ENCODE results near the gene SLFN12. TPM values are rescaled to one million over a fixed set of nuclear protein-coding genes. Genes with fewer than 3 reads are reported as not detected.

The SLFN12 gene
- total and polyA plus RNA-seq, 7 experiments from 2014 or later = 2.2 to 14.9 (median 4.3) TPM

GRCh38 chr17:35448214-35448898 lies 16.1 kb upstream of the SLFN12 start, which contains the start of gene SLFN13:
Gene SLFN13 (minus strand): TSS chr17:35448766. CDS start chr17:35445680, 3,086 bp downstream.
- H3K4me1 Mint-ChIP-seq = peaks cover 0 to 33% (median 26%) of the 10 kb centered on the region in 7 donors
- H3K4me3 Mint-ChIP-seq = peak within 1 kb of the TSS; percentile 75 to 94 (median 87)
- peak; percentile 94 for ATAC-seq
- POLR2A ChIA-PET = interaction anchor here (0.5 to 2.5 kb wide), 19 partner anchors 9 to 329 kb away, joined by 3 to 28 read pairs (median 4); partner anchors contain the start of genes SLFN11, SLFN12L and SLFN5
- no peaks in the 10 kb centered on the region for H3K9me3 Mint-ChIP-seq
- no peaks in the 10 kb centered on the region for H3K9me3 ChIP-seq (ENCODE audit: control insufficient read depth in 2 of 3, low read length in 3 of 3)
- intact Hi-C loops (cut with micrococcal nuclease) = loop anchor here (1.0 to 5.0 kb wide), 10 partner anchors 12 to 206 kb away; partner anchors contain the start of genes SLFN11 (in 2 of the 2) and SLFN5 (in 1 of the 2)
- H3K27me3 ChIP-seq (ENCODE audit: control insufficient read depth in 2 of 2, insufficient read depth in 2 of 2, low read length in 2 of 2) = no peaks in the 10 kb centered on the region
- peak within 1 kb of the TSS; percentile 69 for H3K27ac ChIP-seq (ENCODE audit: low read depth, low read length)
- peaks cover 0 to 55% (median 17%) of the 10 kb centered on the region in 5 donors for H3K36me3 Mint-ChIP-seq
- DNase-seq = peak; percentile 59 to 89 (median 74)
- no peaks in the 10 kb centered on the region for H3K36me3 ChIP-seq (ENCODE audit: control insufficient read depth in 2 of 3, insufficient read depth in 3 of 3, low read length in 3 of 3)
- H3K4me3 ChIP-seq (ENCODE audit: low read length) = peak within 1 kb of the TSS; percentile 57
- peak within 1 kb of the TSS; percentile 76 to 94 (median 83) for H3K27ac Mint-ChIP-seq
- CTCF ChIA-PET = interaction anchor here (0.7 to 1.3 kb wide), 2 partner anchors 58 to 85 kb away, joined by 3 to 4 read pairs; no protein-coding TSS in a partner anchor
- H3K4me1 ChIP-seq (ENCODE audit: control insufficient read depth in 2 of 2, insufficient read depth in 2 of 2, low read length in 2 of 2) = peaks cover 7 to 14% of the 10 kb centered on the region in 2 donors
- no peaks in the 10 kb centered on the region for H3K27me3 Mint-ChIP-seq

DNA sequence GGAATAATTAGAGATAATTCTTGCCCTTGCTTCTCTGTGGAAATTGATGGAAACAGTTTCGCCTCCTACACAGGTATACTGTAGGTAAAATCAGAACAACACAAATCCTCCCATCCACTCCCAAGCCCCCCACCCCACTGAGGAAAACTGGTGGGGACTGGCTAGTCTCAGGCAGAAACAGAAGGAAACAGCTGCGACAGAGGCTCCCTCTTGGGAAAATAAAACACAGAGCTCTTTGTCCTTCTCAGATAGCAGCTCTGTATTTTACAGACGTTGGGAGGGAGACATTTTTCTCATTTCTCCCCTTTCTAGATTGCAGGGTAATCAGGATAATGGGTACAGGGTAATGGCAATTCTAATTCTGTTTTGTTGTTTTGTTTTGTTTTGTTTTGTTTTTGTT lies 15.2 kb upstream of the SLFN12 start:
- H3K4me1 Mint-ChIP-seq = peaks cover 0 to 35% (median 26%) of the 10 kb centered on the region in 7 donors
- DNase-seq (no peak), ATAC-seq (no peak)
- H3K4me1 ChIP-seq (ENCODE audit: control insufficient read depth in 2 of 2, insufficient read depth in 2 of 2, low read length in 2 of 2) = peaks cover 7 to 14% of the 10 kb centered on the region in 2 donors
- peak overlapping the region; percentile 51 to 85 (median 77) for H3K27ac Mint-ChIP-seq
- H3K36me3 ChIP-seq (ENCODE audit: control insufficient read depth in 2 of 3, insufficient read depth in 3 of 3, low read length in 3 of 3) = no peaks in the 10 kb centered on the region
- H3K27me3 Mint-ChIP-seq = no peaks in the 10 kb centered on the region
- CTCF ChIA-PET = interaction anchor here (1.3 kb wide), 1 partner anchor 86 kb away, joined by 4 read pairs; no protein-coding TSS in a partner anchor
- H3K9me3 Mint-ChIP-seq = no peaks in the 10 kb centered on the region
- intact Hi-C loops (cut with micrococcal nuclease) = loop anchor here in 1 of 2 donors (5.0 kb wide), 4 partner anchors 40 to 205 kb away; partner anchors contain the start of gene SLFN5
- H3K4me3 Mint-ChIP-seq = peak overlapping the region; percentile 60 to 94 (median 87)
- peak overlapping the region; percentile 57 for H3K4me3 ChIP-seq (ENCODE audit: low read length)
- POLR2A ChIA-PET = interaction anchor here (0.9 to 2.5 kb wide), 11 partner anchors 10 to 233 kb away, joined by 3 to 28 read pairs (median 6); partner anchors contain the start of gene SLFN11
- no peaks in the 10 kb centered on the region for H3K27me3 ChIP-seq (ENCODE audit: control insufficient read depth in 2 of 2, insufficient read depth in 2 of 2, low read length in 2 of 2)
- H3K36me3 Mint-ChIP-seq = peaks cover 0 to 49% (median 17%) of the 10 kb centered on the region in 5 donors
- H3K27ac ChIP-seq (ENCODE audit: low read depth, low read length) = peak overlapping the region; percentile 69
- no peaks in the 10 kb centered on the region for H3K9me3 ChIP-seq (ENCODE audit: control insufficient read depth in 2 of 3, low read length in 3 of 3)

GRCh38 chr17:35438433-35438832 lies 6.1 kb upstream of the SLFN12 start:
- Mint-ChIP-seq H3K27ac (no peak overlapping the region), H3K27me3 (no peaks in the 10 kb centered on the region), H3K4me3 (no peak overlapping the region), H3K4me1 (peaks cover 4 to 24% (median 7%) of the 10 kb centered on the region in 7 donors), H3K9me3 (no peaks in the 10 kb centered on the region), H3K36me3 (peaks cover 0 to 28% (median 3%) of the 10 kb centered on the region in 5 donors)
- DNase-seq (no peak), ATAC-seq (no peak)
- CTCF ChIA-PET = no interaction called here
- intact Hi-C loops (cut with micrococcal nuclease) = no loop called here
- Histone ChIP-seq H3K27me3 (ENCODE audit: control insufficient read depth in 2 of 2, insufficient read depth in 2 of 2, low read length in 2 of 2) (no peaks in the 10 kb centered on the region), H3K9me3 (ENCODE audit: control insufficient read depth in 2 of 3, low read length in 3 of 3) (no peaks in the 10 kb centered on the region), H3K4me3 (ENCODE audit: low read length) (no peak overlapping the region), H3K36me3 (ENCODE audit: control insufficient read depth in 2 of 3, insufficient read depth in 3 of 3, low read length in 3 of 3) (no peaks in the 10 kb centered on the region), H3K4me1 (ENCODE audit: control insufficient read depth in 2 of 2, insufficient read depth in 2 of 2, low read length in 2 of 2) (peaks cover 2 to 3% of the 10 kb centered on the region in 2 donors), H3K27ac (ENCODE audit: low read depth, low read length) (no peak overlapping the region)
- POLR2A ChIA-PET = interaction anchor here (0.6 to 0.7 kb wide), 3 partner anchors 28 to 93 kb away, joined by 3 to 7 read pairs (median 5); no protein-coding TSS in a partner anchor

DNA sequence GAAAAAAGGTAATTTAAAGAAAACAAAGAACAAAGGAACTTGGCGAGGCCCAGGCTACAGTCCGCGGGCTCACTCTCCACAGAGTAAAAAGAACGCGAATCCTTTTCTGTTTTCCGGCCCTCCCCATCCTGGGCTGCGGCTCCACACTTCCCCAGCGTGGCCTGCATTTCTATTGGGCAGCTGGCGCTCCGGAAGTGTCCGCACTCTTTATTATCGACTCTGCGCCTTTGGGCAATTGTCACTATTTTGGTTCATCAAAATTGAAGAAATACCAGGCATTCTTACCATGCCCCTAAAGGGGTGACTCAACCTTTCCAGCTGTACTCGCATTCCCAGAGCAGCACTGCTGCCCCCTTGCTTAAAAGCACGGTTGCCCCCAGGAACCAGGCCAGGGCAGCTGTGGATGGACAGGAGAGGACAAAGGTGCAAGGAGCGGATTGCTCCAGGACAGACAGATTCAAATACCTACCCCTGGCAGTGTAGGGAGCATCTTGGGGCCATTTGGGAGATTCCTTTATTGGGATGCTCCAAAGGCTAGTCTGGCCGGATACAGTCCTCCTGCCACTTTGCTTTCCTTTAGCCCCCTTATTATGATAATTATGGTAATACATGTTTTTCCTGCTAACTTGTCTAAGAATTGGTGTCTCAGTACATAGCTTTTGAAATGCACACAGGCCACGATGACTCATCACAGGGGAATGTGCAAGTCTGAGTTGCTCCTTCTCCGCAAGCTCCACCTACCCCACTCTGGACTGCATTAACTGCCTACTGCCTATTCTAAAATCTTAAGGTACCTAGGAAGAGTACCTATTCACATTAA lies 985 bp upstream of the SLFN12 start:
- Mint-ChIP-seq H3K4me3 (peak overlapping the region; percentile 82 to 100 (median 96)), H3K9me3 (no peaks in the 10 kb centered on the region), H3K4me1 (peaks cover 30 to 57% (median 51%) of the 10 kb centered on the region in 7 donors), H3K27me3 (no peaks in the 10 kb centered on the region), H3K36me3 (peaks cover 0 to 25% (median 0%) of the 10 kb centered on the region in 5 donors), H3K27ac (peak overlapping the region; percentile 66 to 94 (median 91))
- ChIA-PET CTCF (interaction anchor here (0.7 to 1.1 kb wide), 3 partner anchors 71 to 106 kb away, joined by 3 to 4 read pairs (median 3); no protein-coding TSS in a partner anchor), POLR2A (interaction anchor here (0.7 to 1.9 kb wide), 16 partner anchors 9 to 190 kb away, joined by 3 to 10 read pairs (median 4); partner anchors contain the start of genes AP2B1, PEX12, SLFN11 and SLFN13)
- ATAC-seq (peak; percentile 72), DNase-seq (peak in 2 of 9 donors; percentile 48 to 52)
- Histone ChIP-seq H3K4me1 (ENCODE audit: control insufficient read depth in 2 of 2, insufficient read depth in 2 of 2, low read length in 2 of 2) (peaks cover 16 to 27% of the 10 kb centered on the region in 2 donors), H3K27ac (ENCODE audit: low read depth, low read length) (peak overlapping the region; percentile 63), H3K27me3 (ENCODE audit: control insufficient read depth in 2 of 2, insufficient read depth in 2 of 2, low read length in 2 of 2) (no peaks in the 10 kb centered on the region), H3K36me3 (ENCODE audit: control insufficient read depth in 2 of 3, insufficient read depth in 3 of 3, low read length in 3 of 3) (no peaks in the 10 kb centered on the region), H3K4me3 (ENCODE audit: low read length) (peak overlapping the region; percentile 70), H3K9me3 (ENCODE audit: control insufficient read depth in 2 of 3, low read length in 3 of 3) (no peaks in the 10 kb centered on the region)
- intact Hi-C loops (cut with micrococcal nuclease) = loop anchor here (1.0 to 5.0 kb wide), 10 partner anchors 15 to 290 kb away; partner anchors contain the start of genes SLFN13 (in 2 of the 2), NLE1 (in 1 of the 2), SLFN11 (in 1 of the 2) and SLFN12L (in 1 of the 2)

DNA sequence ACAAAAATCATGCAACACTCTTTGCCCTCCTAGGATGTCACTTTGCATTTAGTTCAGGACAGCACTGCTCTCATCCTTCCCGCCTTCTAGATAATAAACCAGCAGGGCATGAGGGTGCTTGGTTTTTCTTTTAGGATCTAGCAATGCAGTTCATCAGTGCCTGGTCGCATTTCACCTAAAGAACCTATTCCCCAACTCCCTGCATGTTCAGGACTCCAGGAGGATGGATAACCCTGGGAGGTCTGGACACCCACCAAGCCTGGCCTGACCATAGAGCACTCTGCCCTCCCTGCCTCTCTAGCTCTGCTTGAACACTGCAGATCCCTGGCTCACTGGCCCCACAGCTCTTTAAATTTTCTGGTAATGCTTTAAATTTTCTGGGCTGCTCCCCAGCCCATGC lies 2.6 kb downstream of the SLFN12 start:
- H3K4me1 ChIP-seq (ENCODE audit: control insufficient read depth in 2 of 2, insufficient read depth in 2 of 2, low read length in 2 of 2) = peaks cover 16 to 28% of the 10 kb centered on the region in 2 donors
- peak overlapping the region in 2 of 9 donors; percentile 9 to 27 for H3K27ac Mint-ChIP-seq
- no peaks in the 10 kb centered on the region for H3K36me3 ChIP-seq (ENCODE audit: control insufficient read depth in 2 of 3, insufficient read depth in 3 of 3, low read length in 3 of 3)
- H3K27ac ChIP-seq (ENCODE audit: low read depth, low read length) = no peak overlapping the region
- H3K4me1 Mint-ChIP-seq = peaks cover 36 to 71% (median 59%) of the 10 kb centered on the region in 7 donors
- peaks cover 0 to 44% (median 4%) of the 10 kb centered on the region in 5 donors for H3K36me3 Mint-ChIP-seq
- no peaks in the 10 kb centered on the region for H3K27me3 ChIP-seq (ENCODE audit: control insufficient read depth in 2 of 2, insufficient read depth in 2 of 2, low read length in 2 of 2)
- H3K27me3 Mint-ChIP-seq = no peaks in the 10 kb centered on the region
- H3K4me3 Mint-ChIP-seq = peak overlapping the region in 1 of 10 donors; percentile 51
- DNase-seq (no peak), ATAC-seq (no peak)
- H3K9me3 ChIP-seq (ENCODE audit: control insufficient read depth in 2 of 3, low read length in 3 of 3) = no peaks in the 10 kb centered on the region
- no peaks in the 10 kb centered on the region for H3K9me3 Mint-ChIP-seq
- POLR2A ChIA-PET = interaction anchor here (0.6 to 1.1 kb wide), 4 partner anchors 10 to 91 kb away, joined by 3 to 5 read pairs (median 3); no protein-coding TSS in a partner anchor
- no peak overlapping the region for H3K4me3 ChIP-seq (ENCODE audit: low read length)
- intact Hi-C loops (cut with micrococcal nuclease) = loop anchor here (5.0 kb wide), 3 partner anchors 38 to 108 kb away; partner anchors contain the start of gene SLFN12L (in 1 of the 2)
- CTCF ChIA-PET = interaction anchor here (1.2 kb wide), 1 partner anchor 59 kb away, joined by 3 read pairs; no protein-coding TSS in a partner anchor

Measured in naive thymus-derived CD4-positive, alpha-beta T cell (primary cell).